Measurements from ENCODE around the gene PLVAP.

DNA sequence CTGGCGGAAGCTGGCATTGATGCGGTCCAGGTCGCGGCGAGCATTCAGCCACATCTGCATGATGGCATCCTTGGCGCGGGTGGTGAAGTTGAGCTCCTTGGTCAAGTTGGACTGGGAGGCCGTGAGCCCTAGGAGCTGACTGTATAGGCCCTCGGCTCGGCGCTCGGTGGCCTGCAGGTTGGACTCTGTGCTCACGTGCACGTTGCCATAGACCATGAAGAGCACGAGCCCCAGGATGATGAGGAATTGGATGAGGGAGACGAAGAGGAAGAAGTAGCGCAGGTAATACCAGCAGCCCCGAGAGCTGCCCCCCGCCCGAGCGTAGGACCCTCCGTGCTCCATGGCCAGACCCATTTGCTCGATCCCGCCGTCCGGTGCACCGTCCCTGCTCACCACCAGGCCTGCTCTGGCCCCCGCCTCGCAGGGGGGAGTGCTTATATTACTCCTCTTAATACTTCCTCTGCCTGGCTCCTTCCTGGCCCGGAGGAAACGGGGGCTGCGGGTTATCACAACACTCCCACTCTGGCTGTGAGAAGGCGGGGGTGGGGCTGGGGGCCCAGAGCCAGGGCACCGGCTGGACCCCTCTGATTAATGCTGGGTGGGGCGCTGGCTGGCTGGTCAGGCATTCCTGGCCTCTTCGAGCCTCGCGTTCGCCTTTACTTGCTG lies at the start of gene PLVAP:
- TF ChIP-seq, protein P1, sequence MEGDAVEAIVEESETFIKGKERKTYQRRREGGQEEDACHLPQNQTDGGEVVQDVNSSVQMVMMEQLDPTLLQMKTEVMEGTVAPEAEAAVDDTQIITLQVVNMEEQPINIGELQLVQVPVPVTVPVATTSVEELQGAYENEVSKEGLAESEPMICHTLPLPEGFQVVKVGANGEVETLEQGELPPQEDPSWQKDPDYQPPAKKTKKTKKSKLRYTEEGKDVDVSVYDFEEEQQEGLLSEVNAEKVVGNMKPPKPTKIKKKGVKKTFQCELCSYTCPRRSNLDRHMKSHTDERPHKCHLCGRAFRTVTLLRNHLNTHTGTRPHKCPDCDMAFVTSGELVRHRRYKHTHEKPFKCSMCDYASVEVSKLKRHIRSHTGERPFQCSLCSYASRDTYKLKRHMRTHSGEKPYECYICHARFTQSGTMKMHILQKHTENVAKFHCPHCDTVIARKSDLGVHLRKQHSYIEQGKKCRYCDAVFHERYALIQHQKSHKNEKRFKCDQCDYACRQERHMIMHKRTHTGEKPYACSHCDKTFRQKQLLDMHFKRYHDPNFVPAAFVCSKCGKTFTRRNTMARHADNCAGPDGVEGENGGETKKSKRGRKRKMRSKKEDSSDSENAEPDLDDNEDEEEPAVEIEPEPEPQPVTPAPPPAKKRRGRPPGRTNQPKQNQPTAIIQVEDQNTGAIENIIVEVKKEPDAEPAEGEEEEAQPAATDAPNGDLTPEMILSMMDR (IDR thresholded peaks at IDR 0.05) = peak in 1 of 6 experiments; percentile 17
- TF ChIP-seq POLR2A (IDR thresholded peaks at IDR 0.05) = no peak
